Measurements from ENCODE around the gene IKZF1.

The IKZF1 gene

DNA sequence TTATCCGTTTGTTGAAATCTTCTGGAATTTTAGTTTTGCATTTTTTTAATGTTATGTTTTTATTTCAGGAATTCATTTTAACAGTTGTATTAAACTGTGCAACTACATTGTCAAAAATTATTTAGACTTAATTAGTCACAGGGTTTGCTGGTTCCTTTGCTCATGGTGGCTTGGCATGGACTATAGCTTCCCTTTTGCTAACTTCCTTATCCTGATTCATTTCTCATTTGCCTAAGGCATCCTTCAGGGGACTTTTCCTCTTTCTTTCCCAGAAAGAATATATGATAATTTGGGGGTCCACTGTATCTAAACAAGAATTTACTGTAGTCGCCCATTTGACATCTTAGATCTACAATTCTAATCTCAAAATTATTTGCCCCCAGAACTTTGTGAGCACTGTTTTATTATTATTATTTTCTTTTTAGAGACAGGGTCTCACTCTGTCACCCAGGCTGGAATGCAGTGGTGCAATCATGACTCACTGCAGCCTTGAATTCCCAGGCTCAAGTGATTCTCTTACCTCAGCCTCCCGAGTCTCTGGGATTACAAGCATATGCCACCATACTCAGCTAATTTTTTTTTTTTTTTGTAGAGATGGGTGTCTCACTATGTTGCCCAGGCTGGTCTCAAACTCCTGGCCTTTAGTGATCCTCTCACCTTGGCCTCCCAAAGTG, 131.8 kb downstream of the IKZF1 start:
- H3K9me2 ChIP-seq (replicated peaks; ENCODE audit: control insufficient read depth, low read length) = no peaks in the 10 kb centered on the region
- H3K9me3 ChIP-seq (ENCODE audit: control insufficient read depth, insufficient read depth, low read length) = no peaks in the 10 kb centered on the region
- no peaks in the 10 kb centered on the region for H4K20me1 ChIP-seq (ENCODE audit: control insufficient read depth, insufficient read depth, low read depth, low read length)
- H3K36me3 ChIP-seq (ENCODE audit: control insufficient read depth, low read length) = peaks cover 36% of the 10 kb centered on the region
- no peak overlapping the region for H3K4me2 ChIP-seq (ENCODE audit: low read length)
- H3K4me3 ChIP-seq (ENCODE audit: low read length) = no peak overlapping the region
- no peaks in the 10 kb centered on the region for H3K4me1 ChIP-seq (ENCODE audit: control insufficient read depth, low read length)
- TF ChIP-seq, protein P1, sequence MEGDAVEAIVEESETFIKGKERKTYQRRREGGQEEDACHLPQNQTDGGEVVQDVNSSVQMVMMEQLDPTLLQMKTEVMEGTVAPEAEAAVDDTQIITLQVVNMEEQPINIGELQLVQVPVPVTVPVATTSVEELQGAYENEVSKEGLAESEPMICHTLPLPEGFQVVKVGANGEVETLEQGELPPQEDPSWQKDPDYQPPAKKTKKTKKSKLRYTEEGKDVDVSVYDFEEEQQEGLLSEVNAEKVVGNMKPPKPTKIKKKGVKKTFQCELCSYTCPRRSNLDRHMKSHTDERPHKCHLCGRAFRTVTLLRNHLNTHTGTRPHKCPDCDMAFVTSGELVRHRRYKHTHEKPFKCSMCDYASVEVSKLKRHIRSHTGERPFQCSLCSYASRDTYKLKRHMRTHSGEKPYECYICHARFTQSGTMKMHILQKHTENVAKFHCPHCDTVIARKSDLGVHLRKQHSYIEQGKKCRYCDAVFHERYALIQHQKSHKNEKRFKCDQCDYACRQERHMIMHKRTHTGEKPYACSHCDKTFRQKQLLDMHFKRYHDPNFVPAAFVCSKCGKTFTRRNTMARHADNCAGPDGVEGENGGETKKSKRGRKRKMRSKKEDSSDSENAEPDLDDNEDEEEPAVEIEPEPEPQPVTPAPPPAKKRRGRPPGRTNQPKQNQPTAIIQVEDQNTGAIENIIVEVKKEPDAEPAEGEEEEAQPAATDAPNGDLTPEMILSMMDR (IDR thresholded peaks at IDR 0.05; ENCODE audit: low read depth, low read length, poor library complexity, severe bottlenecking) = no peak
- TF ChIP-seq EZH2phosphoT487 (IDR thresholded peaks at IDR 0.05; ENCODE audit: borderline replicate concordance, low read length) = no peak
- no peak overlapping the region for H3K27ac ChIP-seq (ENCODE audit: low read depth, low read length)
- H3K27me3 ChIP-seq (ENCODE audit: control insufficient read depth, low read length) = no peaks in the 10 kb centered on the region
- 0 out of 2 replicates have a peak, but pooled peaks cover 4% of the 10 kb centered on the region for H3F3A ChIP-seq (ENCODE audit: control insufficient read depth, insufficient read depth)
- H3K79me2 ChIP-seq (ENCODE audit: control insufficient read depth, low read length) = peaks cover 8% of the 10 kb centered on the region

DNA sequence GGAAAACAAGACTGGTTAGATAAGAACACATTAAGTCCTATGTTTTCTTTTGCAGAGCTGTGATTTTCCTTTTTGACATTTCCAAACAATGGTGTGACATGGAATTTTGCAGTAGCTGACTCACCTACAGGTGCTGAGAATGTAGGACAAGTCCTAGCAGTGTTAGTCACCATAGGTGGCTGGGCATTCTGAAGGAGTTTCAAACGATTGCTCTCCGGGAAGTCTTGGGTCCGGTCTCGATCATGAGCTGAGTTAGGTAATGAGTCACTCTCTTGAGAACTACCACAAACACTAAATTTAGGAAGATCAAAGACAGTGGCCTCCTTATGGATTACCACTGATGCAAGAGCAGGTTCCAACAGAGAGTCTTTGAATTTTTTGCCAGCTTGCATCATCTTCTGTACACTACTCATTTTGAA, 142.0 kb downstream of the IKZF1 start:
- H3K27ac ChIP-seq (ENCODE audit: low read depth, low read length) = no peak overlapping the region
- H3K36me3 ChIP-seq (ENCODE audit: control insufficient read depth, low read length) = peaks cover 76% of the 10 kb centered on the region
- no peak overlapping the region for H3K4me3 ChIP-seq (ENCODE audit: low read length)
- H3K4me1 ChIP-seq (ENCODE audit: control insufficient read depth, low read length) = peaks cover 32% of the 10 kb centered on the region
- H4K20me1 ChIP-seq (ENCODE audit: control insufficient read depth, insufficient read depth, low read depth, low read length) = no peaks in the 10 kb centered on the region
- H3K27me3 ChIP-seq (ENCODE audit: control insufficient read depth, low read length) = no peaks in the 10 kb centered on the region
- no peaks in the 10 kb centered on the region for H3F3A ChIP-seq (ENCODE audit: control insufficient read depth, insufficient read depth)
- H3K4me2 ChIP-seq (ENCODE audit: low read length) = no peak overlapping the region
- H3K79me2 ChIP-seq (ENCODE audit: control insufficient read depth, low read length) = peaks cover 85% of the 10 kb centered on the region
- TF ChIP-seq EZH2phosphoT487 (IDR thresholded peaks at IDR 0.05; ENCODE audit: borderline replicate concordance, low read length) = no peak
- TF ChIP-seq, protein P1 (IDR thresholded peaks at IDR 0.05; ENCODE audit: low read depth, low read length, poor library complexity, severe bottlenecking) = no peak
- no peaks in the 10 kb centered on the region for H3K9me3 ChIP-seq (ENCODE audit: control insufficient read depth, insufficient read depth, low read length)
- no peaks in the 10 kb centered on the region for H3K9me2 ChIP-seq (replicated peaks; ENCODE audit: control insufficient read depth, low read length)

DNA sequence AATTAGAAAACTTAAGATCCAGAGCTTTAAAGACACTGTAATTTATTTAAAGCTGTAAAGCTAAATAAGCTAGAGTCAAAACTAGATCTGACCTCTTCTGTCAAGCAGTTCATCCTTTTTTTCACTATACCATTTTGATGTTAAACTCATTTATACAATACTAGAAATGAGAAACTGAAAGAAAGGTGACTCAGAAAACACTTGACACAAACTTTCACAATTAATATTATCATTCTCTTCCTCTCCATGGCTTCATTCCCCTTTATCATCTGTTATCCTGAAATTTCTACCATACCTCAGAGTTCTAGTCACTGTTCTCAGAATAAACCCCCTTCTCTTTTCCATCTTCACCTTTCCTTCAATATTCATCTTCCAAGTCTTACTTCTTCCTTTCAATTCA, 144.3 kb downstream of the IKZF1 start:
- Histone ChIP-seq H3K4me3 (ENCODE audit: low read length) (peak overlapping the region; percentile 88), H3K36me3 (ENCODE audit: control insufficient read depth, low read length) (peaks cover 54% of the 10 kb centered on the region), H3K4me1 (ENCODE audit: control insufficient read depth, low read length) (peaks cover 32% of the 10 kb centered on the region), H3K9me3 (ENCODE audit: control insufficient read depth, insufficient read depth, low read length) (no peaks in the 10 kb centered on the region), H3K9me2 (replicated peaks; ENCODE audit: control insufficient read depth, low read length) (no peaks in the 10 kb centered on the region), H3F3A (ENCODE audit: control insufficient read depth, insufficient read depth) (no peaks in the 10 kb centered on the region), H3K27ac (ENCODE audit: low read depth, low read length) (no peak overlapping the region), H4K20me1 (ENCODE audit: control insufficient read depth, insufficient read depth, low read depth, low read length) (no peaks in the 10 kb centered on the region), H3K4me2 (ENCODE audit: low read length) (peak overlapping the region; percentile 89), H3K79me2 (ENCODE audit: control insufficient read depth, low read length) (peaks cover 64% of the 10 kb centered on the region), H3K27me3 (ENCODE audit: control insufficient read depth, low read length) (no peaks in the 10 kb centered on the region)
- TF ChIP-seq, protein P1 (IDR thresholded peaks at IDR 0.05; ENCODE audit: low read depth, low read length, poor library complexity, severe bottlenecking) = no peak
- TF ChIP-seq EZH2phosphoT487 (IDR thresholded peaks at IDR 0.05; ENCODE audit: borderline replicate concordance, low read length) = no peak
